COLO829 (cell line): ENCODE results near the gene SPON1.
"Not testable (repeated sequence)": the region's sequence is repeated elsewhere in the genome, so short reads cannot be mapped to it uniquely, and the experiment has no call there.

Experiments used
- DNase-seq: peaks from one replicate; pipeline ENCODE4 v3.0.0; 2012; ENCODE audit warnings: low spot score

SPON1 gene

GRCh38 chr11:14088861-14089260 is 126.3 kb downstream of the SPON1 start:
- not testable (repeated sequence) for DNase-seq

GRCh38 chr11:14089690-14090462 is 127.4 kb downstream of the SPON1 start:
- no peak for DNase-seq

DNA sequence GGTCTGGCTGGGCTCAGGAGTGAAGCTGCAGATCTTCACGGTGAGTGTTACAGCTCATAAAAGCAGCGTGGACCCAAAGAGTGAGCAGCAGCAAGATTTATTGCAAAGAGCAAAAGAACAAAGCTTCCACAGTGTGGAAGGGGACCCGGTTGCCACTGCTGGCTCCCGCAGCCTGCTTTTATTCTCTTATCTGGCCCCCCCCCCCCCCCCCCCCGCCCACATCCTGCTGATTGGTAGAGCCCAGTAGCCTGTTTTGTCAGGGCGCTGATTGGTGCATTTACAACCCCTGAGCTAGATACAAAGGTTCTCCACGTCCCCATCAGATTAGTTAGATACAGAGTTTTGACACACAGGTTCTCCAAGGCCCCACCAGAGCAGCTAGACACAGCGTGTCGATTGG is 128.1 kb downstream of the SPON1 start:
- DNase-seq = not testable (repeated sequence)

GRCh38 chr11:14093065-14093464 is 130.5 kb downstream of the SPON1 start:
- no peak for DNase-seq

- no peak for DNase-seq
Observed at GRCh38 chr11:14094481-14095037, 132.0 kb downstream of the SPON1 start.

DNA sequence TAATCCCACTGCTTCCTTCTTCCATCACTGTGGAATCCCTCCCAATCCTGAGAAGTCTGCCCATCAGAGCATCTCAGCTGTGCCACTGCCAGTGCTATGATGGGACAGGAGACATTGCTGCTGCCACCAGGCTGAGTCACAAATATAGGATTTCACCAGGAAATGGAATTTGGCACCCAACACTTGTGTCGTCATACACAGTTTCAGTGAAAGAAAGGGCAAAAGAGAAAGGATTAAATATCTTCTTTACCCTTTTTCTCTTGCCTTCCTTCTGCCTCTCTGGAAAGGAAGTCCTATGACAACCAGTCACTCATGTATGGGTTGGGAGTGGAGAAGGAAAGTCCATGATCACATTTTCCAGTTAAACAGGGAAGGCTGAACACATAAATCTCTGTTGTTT is 133.4 kb downstream of the SPON1 start:
- DNase-seq = no peak

DNA sequence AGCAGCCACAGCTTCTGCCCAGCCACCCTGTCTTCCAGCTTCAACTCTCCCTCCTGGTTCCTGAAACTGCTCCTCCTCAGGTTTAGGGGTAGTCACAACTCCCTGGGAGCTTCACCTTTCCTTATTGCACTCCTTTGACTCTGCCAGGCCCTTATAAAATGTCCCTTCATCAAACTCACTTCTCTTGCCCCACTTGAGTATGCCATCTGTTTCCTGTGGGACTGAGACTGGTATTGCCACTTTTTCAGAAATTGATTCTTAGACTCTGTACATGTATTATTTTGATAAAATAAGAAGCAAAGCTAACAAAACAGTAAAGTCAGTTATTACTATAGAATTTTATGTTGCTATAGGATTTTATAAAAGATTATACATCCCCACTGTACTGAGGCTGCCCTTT is 134.1 kb downstream of the SPON1 start:
- no peak for DNase-seq

GRCh38 chr11:14101388-14101787 is 138.9 kb downstream of the SPON1 start:
- DNase-seq = no peak

GRCh38 chr11:14102766-14103165 is 140.2 kb downstream of the SPON1 start:
- no peak for DNase-seq

- DNase-seq = no peak
Observed at GRCh38 chr11:14105446-14105845, 142.9 kb downstream of the SPON1 start.

DNA sequence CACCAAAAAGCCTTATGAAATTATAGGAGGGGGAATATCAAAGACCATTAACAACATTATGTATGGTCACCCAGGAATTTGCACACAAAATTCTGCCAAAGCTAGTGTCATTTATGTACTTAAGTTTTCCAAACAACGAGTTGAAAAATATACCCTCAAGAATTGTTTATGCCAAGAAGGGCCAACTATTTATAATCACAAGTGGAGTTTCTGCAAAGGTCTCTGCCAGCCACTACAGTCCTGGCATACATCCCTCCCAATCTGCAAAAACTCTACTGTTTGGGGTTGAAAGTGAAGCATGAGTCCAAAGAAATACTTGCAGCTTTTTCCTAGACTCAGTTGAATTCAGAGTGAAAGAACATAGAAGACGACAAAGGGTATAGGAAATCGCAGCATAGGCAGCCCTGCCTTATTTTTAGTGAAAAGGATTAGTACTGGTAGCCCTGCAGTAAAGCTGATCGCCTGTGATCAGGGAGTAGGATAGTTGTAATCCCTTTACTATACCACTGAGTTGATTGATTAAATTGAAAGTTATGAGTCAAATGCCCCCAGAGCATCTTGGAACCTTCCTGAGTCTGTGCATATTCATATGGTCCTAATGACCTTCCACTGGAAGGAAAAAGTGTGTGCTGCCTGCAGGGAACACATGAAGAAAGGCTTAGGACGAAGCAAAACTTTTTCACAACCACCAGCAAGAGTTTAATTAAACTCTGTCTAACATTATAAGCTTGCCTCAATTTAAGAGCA is 144.0 kb downstream of the SPON1 start:
- no peak for DNase-seq

DNA sequence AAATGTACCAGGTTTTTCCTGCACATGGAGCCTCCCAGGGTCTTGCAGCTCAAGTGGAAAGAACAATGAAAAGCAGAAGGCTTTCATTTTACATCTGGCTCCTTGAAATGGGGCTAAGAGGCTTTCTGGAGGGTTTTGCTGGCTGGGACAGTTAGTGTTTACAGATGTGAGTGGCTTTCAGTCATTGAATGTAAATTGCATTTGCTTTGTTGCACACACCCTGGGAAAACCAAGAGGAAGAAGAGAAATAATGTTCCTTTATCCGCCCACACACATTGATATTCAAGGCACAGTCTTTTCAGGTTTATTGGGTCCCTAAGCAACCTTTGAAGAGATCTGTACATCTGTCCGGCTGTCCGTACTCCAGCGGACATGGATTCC is 144.5 kb downstream of the SPON1 start:
- DNase-seq = no peak

- DNase-seq = no peak
Observed at GRCh38 chr11:14109742-14110141, 147.2 kb downstream of the SPON1 start.

GRCh38 chr11:14110629-14111028 is 148.1 kb downstream of the SPON1 start:
- no peak for DNase-seq

DNA sequence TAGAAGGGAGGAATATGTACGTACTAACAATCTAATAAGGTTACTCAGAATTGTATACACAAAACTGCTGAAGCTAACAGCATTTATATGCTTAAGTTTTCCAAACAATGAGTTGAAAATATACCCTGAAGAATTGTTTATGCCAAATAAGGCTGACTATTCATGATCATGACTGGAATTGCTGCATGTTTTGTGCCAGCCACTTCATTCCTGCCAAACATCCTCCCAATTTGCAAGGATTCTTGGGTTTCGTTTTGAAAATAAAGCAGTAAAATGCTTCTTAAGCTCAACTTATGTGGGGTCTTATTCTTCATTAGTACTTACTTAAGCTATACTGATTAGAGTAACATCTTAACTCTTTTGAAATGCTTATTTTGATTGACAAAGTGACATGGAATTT is 149.0 kb downstream of the SPON1 start:
- no peak for DNase-seq

DNA sequence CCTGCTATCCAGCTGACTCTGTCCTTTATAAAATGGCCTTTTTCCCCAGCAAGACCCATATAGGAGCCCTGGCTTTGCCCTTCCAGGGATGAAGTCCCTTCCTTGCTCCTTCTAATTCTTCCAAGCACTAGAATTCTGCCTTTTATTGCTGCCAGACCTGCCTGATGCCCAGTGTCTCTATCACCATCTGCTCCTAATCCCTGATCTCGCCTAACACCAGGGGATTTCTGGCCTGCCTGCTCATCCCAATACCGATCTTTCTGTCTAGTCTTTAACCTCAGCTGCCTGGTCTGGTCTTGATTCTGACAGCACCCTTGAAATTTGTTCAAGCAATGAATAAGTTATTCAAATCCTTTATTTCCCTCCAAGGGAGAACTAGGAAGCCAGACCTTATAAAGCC is 150.2 kb downstream of the SPON1 start:
- DNase-seq = no peak

DNA sequence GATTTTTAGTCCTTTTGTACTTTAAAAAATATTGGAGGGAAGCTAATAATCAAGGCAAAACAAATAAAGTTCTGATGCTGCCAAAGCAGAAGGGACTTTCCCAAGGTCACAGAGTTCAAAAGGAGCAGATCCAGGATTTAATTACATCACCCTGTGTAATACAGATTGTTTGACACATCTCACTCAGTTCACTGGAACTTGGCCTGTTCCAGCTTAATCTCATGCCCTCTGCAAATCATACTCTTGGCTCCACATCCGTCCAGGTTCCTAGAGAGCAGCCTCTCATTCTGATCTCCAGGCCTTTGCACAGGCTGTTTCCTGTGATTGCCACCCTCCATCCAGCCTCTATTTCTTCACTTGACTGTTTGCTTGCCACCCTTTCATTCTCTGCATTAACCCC is 151.7 kb downstream of the SPON1 start:
- no peak for DNase-seq

- DNase-seq = no peak
Observed at GRCh38 chr11:14114786-14115185, 152.3 kb downstream of the SPON1 start.

- no peak for DNase-seq
Observed at GRCh38 chr11:14117632-14118031, 155.1 kb downstream of the SPON1 start.

- DNase-seq = no peak
Observed at GRCh38 chr11:14118072-14118471, 155.5 kb downstream of the SPON1 start.

- no peak for DNase-seq
Observed at GRCh38 chr11:14119357-14119756, 156.8 kb downstream of the SPON1 start.

DNA sequence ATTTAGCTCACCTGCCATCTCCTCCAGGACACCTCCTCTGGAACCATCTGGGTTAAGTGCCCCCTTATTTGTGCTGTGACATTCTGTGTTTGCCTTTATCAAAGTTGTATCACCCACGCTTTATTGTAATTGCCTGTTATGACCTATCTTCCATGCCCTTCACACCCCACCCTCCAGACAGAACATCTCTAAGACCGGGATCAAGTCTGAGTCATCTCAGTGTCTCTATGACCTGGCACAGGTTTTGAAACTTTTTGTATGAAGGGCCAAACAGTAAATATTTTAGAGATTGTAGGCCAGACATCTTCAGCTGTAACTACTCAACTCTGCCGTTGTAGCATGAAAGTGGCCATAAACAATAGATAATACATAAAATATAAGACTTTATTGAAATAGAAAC is 161.8 kb downstream of the SPON1 start:
- DNase-seq = no peak

GRCh38 chr11:14124886-14125285 is 162.4 kb downstream of the SPON1 start:
- DNase-seq = no peak
